GM12892 (cell line): ENCODE measurements around the gene CLEC18C.
"Not testable (repeated sequence)": the region's sequence is repeated elsewhere in the genome, so short reads cannot be mapped to it uniquely, and the experiment has no call there.

Experiments used
- POLR2A ChIP-seq: IDR thresholded peaks from 2 replicates; pipeline ENCODE4 v1.6.1; 2011; ENCODE audit warnings: low read depth, low read length, control low read depth
- POLR2AphosphoS5 ChIP-seq: IDR thresholded peaks from 2 replicates; pipeline ENCODE4 v1.6.1; 2011; ENCODE audit warnings: low read depth, low read length, control low read depth
- TAF1 ChIP-seq: IDR thresholded peaks from 2 replicates; pipeline ENCODE4 v1.6.1; 2011; ENCODE audit warnings: low read depth, mild to moderate bottlenecking, control low read depth, low read length, borderline replicate concordance

DNA sequence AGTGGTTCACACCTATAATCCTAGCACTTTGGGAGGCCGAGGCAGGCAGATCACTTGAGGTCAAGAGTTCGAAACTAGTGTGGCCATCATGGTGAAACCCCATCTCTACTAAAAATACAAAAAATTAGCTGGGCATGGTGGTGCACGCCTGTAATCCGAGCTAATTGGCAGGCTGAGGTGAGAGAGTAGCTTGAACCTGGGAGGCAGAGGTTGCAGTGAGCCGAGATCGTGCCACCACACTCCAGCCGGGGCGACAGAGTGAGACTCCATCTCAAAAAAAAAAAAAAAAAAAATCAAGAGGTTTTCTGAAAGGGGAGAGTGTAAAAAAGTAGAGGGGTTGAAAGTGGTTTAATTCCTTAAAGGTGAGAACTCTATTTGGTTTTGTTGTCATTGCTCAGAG, 37.8 kb upstream of the CLEC18C start:
- not testable (repeated sequence) for TF ChIP-seq POLR2A, POLR2AphosphoS5, TAF1
